C4-2B (cell line): ENCODE data around the gene PAQR4.

Experiments
- CTCF ChIP-seq: fragments of 450-650 bp; conservative IDR thresholded peaks from 2 replicates; pipeline ENCODE4 v1.5.1; 2017; ENCODE audit warnings: mild to moderate bottlenecking
- ZFX ChIP-seq: fragments of 450-650 bp; IDR thresholded peaks from 2 replicates; pipeline ENCODE4 v1.6.1; 2017

DNA sequence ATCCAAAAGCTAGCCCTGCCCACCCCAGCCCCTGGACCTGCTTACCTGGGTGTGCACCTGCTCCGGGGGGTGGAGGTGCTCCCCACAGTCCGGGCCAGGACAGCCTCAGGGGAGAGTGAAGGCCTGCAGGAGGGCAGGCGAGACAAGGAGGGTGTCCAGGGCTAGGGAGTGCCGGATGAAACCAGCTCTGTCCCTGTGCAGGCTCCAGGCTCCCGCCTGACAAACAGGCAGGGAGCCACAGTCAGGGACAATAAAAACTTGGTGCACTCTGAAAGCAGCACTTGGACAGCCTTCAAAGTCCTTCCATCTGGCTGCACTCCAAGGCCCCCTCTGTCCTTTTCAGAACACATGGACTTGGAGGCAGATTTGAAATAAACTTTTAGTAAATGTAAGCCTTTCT is 3.9 kb downstream of the PAQR4 start:
- no peak for TF ChIP-seq CTCF
- no peak for TF ChIP-seq ZFX
